IPS-20b (cell line): ENCODE data around the gene MITF.

Experiments used
- H3K27ac ChIP-seq: one replicate; pipeline ENCODE4 v1.5.1; 2013; ENCODE audit warnings: low read length
- H3K27me3 ChIP-seq: 2 replicates; pipeline ENCODE4 v1.6.1; 2013; ENCODE audit warnings: mild to moderate bottlenecking, low read length, inconsistent platforms; ENCODE audit not compliant: insufficient read depth
- H3K36me3 ChIP-seq: 2 replicates; pipeline ENCODE4 v1.6.1; 2013; ENCODE audit warnings: low read depth, mild to moderate bottlenecking, inconsistent platforms, low read length, moderate library complexity; ENCODE audit not compliant: insufficient read depth
- H3K4me1 ChIP-seq: 2 replicates; pipeline ENCODE4 v1.6.1; 2013; ENCODE audit warnings: mild to moderate bottlenecking, control low read depth, inconsistent platforms, low read length, moderate library complexity; ENCODE audit not compliant: insufficient read depth
- H3K4me3 ChIP-seq: 2 replicates; pipeline ENCODE4 v1.5.1; 2013; ENCODE audit warnings: mild to moderate bottlenecking, low read length, inconsistent platforms
- H3K9ac ChIP-seq: 2 replicates; pipeline ENCODE4 v1.6.1; 2013; ENCODE audit warnings: low read depth, mild to moderate bottlenecking, inconsistent platforms, low read length, moderate library complexity
- H3K9me3 ChIP-seq: 2 replicates; pipeline ENCODE4 v1.6.1; 2013; ENCODE audit warnings: mild to moderate bottlenecking, low read depth, low read length, inconsistent platforms; ENCODE audit not compliant: insufficient read depth

The MITF gene

GRCh38 chr3:69731080-69731479, 8.2 kb upstream of the MITF start:
- Histone ChIP-seq H3K36me3 (no peaks in the 10 kb centered on the region), H3K4me1 (peaks cover 4% of the 10 kb centered on the region; the same call in 1 of the 2 replicates), H3K4me3 (no peak overlapping the region), H3K9ac (no peak overlapping the region), H3K27ac (no peak overlapping the region), H3K9me3 (no peaks in the 10 kb centered on the region), H3K27me3 (peaks cover 10% of the 10 kb centered on the region)

- no peak overlapping the region for H3K27ac ChIP-seq
Observed at GRCh38 chr3:69735893-69736292, 3.4 kb upstream of the MITF start.

DNA sequence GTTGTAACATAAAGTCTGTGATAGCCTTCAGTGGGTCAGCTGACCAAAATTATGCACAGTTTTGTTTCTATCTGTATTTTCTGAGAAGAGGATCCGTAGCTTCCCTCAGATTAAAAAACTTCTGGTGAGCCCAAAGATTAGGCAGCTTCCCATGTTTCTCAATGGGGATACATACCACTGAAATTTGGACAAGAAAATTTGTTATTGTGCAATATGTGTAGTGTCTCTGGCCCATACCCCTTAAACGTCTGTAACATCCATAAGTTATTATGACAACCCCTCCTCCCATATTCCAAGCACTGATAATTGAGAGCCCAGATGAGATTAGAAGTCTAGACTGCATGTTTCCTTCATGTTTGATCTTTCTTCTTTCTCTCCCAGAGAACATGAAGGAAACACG, 1.9 kb upstream of the MITF start:
- peaks cover 7% of the 10 kb centered on the region; the same call in 1 of the 2 replicates for H3K4me1 ChIP-seq
- no peak overlapping the region for H3K9ac ChIP-seq
- H3K27me3 ChIP-seq = peaks cover 67% of the 10 kb centered on the region
- H3K9me3 ChIP-seq = no peaks in the 10 kb centered on the region
- H3K27ac ChIP-seq = no peak overlapping the region
- H3K4me3 ChIP-seq = no peak overlapping the region
- H3K36me3 ChIP-seq = no peaks in the 10 kb centered on the region

More at GRCh38 chr3:69735893-69736292, 3.4 kb upstream of the MITF start:
- no peaks in the 10 kb centered on the region for H3K36me3 ChIP-seq
- peaks cover 8% of the 10 kb centered on the region; the same call in 1 of the 2 replicates for H3K4me1 ChIP-seq
- H3K9me3 ChIP-seq = no peaks in the 10 kb centered on the region
- H3K27me3 ChIP-seq = peaks cover 53% of the 10 kb centered on the region
- no peak overlapping the region for H3K9ac ChIP-seq
- H3K4me3 ChIP-seq = no peak overlapping the region

GRCh38 chr3:69738315-69738714, 949 bp upstream of the MITF start:
- peak overlapping the region; percentile 52; the same call in 1 of the 2 replicates for H3K9ac ChIP-seq
- H3K36me3 ChIP-seq = no peaks in the 10 kb centered on the region
- peaks cover 67% of the 10 kb centered on the region for H3K27me3 ChIP-seq
- H3K9me3 ChIP-seq = no peaks in the 10 kb centered on the region
- peaks cover 7% of the 10 kb centered on the region; the same call in 1 of the 2 replicates for H3K4me1 ChIP-seq
- H3K27ac ChIP-seq = no peak overlapping the region
- peak overlapping the region; percentile 91 for H3K4me3 ChIP-seq

- Histone ChIP-seq H3K9ac (peak overlapping the region; percentile 52; the same call in 1 of the 2 replicates), H3K9me3 (no peaks in the 10 kb centered on the region), H3K27me3 (peaks cover 67% of the 10 kb centered on the region), H3K4me1 (peaks cover 7% of the 10 kb centered on the region; the same call in 1 of the 2 replicates), H3K36me3 (no peaks in the 10 kb centered on the region), H3K27ac (no peak overlapping the region), H3K4me3 (peak overlapping the region; percentile 91)
Observed at GRCh38 chr3:69738859-69739203, 433 bp upstream of the MITF start.

- Histone ChIP-seq H3K4me3 (peak overlapping the region; percentile 91), H3K27me3 (peaks cover 62% of the 10 kb centered on the region), H3K9me3 (no peaks in the 10 kb centered on the region), H3K9ac (no peak overlapping the region), H3K4me1 (peaks cover 7% of the 10 kb centered on the region; the same call in 1 of the 2 replicates), H3K27ac (no peak overlapping the region), H3K36me3 (no peaks in the 10 kb centered on the region)
Observed at GRCh38 chr3:69740103-69741021, 1.1 kb downstream of the MITF start.

DNA sequence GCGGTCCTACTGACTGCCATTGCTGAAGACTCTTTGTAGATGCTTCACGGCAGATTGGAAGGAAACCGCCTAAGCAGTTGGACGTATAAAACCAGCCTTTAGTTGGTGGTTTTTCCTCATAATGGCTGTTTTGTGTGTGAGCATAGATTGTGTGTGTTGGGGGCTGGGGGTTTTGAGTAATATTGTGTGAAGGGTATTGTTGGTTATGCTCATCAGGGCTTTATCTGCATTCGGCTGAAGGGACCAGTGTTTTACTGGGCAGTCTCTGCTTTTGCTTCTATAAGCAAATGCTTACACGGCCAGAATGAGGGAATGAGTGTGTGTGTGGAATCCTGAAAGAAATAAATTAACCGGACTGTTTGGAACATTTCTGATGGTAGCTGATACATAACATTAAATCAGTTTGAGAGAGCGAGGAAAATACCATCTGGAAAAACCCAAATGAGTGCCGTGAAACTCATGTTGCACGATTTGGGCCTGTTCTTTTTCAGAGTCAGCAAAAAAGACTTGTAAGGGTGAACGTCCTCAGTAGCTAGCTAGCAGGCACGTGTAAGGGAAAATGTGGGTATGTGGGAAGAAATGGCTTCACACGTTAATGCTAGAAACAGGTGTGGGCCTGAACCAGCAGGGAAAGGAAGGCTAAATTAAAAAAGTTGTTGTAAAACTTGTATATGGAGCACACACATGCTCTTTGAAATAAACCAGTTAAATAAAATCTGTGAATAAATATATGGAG, 1.9 kb downstream of the MITF start:
- Histone ChIP-seq H3K27ac (no peak overlapping the region), H3K27me3 (peaks cover 55% of the 10 kb centered on the region), H3K9ac (no peak overlapping the region), H3K9me3 (no peaks in the 10 kb centered on the region), H3K4me3 (no peak overlapping the region), H3K4me1 (peaks cover 7% of the 10 kb centered on the region; the same call in 1 of the 2 replicates), H3K36me3 (no peaks in the 10 kb centered on the region)

GRCh38 chr3:69742391-69742790, 3.1 kb downstream of the MITF start:
- Histone ChIP-seq H3K4me1 (peaks cover 7% of the 10 kb centered on the region; the same call in 1 of the 2 replicates), H3K27ac (no peak overlapping the region), H3K9ac (no peak overlapping the region), H3K4me3 (no peak overlapping the region), H3K9me3 (no peaks in the 10 kb centered on the region), H3K36me3 (no peaks in the 10 kb centered on the region), H3K27me3 (peaks cover 44% of the 10 kb centered on the region)

DNA sequence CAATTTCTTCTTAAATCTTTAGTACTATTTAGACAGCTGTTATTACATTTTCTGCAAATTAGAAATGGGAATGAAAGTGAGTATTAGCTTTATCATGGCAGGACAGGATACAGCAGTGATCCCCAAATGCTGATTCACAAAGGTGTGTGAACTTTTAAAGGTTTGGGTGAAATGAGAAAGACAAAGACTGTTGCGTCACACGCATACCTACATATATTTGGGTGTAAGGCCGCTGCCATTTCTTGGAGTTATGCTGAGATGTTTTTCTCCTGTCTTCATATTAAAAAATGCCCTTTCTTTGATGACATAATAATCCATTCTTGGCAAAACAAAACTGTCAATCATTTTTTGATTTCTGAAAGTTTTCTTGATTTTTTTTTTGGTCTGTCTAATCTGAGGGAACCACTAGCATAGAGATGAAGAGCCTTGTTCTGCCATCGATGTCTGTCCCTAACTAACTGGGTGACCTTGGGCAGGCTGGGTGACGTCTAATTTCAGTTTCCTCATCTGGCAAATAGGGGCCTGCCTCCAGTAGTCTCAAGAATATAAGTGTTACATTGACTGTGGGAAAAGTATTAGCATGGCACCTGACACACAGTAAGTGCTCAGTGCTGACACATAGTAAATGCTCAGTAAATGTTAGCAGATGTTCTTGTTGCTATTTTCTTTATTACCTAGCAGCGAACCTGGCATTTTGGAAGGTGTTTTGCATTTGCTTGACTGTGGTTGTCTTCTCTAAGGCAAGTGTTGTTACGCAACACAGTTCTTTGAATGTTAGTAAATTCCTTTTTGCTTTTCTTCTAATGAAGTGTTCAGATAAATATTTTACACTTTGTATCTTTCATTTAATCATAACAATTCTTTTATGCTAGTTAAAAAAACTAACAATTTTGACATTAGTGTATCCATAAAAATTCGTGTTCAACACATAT, 5.0 kb downstream of the MITF start:
- Histone ChIP-seq H3K9me3 (no peaks in the 10 kb centered on the region), H3K4me1 (no peaks in the 10 kb centered on the region), H3K9ac (no peak overlapping the region), H3K4me3 (no peak overlapping the region), H3K27ac (no peak overlapping the region), H3K36me3 (no peaks in the 10 kb centered on the region), H3K27me3 (peaks cover 27% of the 10 kb centered on the region)

- H3K9me3 ChIP-seq = no peaks in the 10 kb centered on the region
- H3K4me3 ChIP-seq = no peak overlapping the region
- H3K27me3 ChIP-seq = peaks cover 18% of the 10 kb centered on the region
- H3K9ac ChIP-seq = no peak overlapping the region
- no peaks in the 10 kb centered on the region for H3K4me1 ChIP-seq
- H3K27ac ChIP-seq = no peak overlapping the region
- no peaks in the 10 kb centered on the region for H3K36me3 ChIP-seq
Observed at GRCh38 chr3:69745505-69745904, 6.2 kb downstream of the MITF start.

- no peaks in the 10 kb centered on the region for H3K36me3 ChIP-seq
- peaks cover 12% of the 10 kb centered on the region for H3K27me3 ChIP-seq
- no peak overlapping the region for H3K9ac ChIP-seq
- H3K4me3 ChIP-seq = no peak overlapping the region
- no peaks in the 10 kb centered on the region for H3K4me1 ChIP-seq
- H3K9me3 ChIP-seq = no peaks in the 10 kb centered on the region
- H3K27ac ChIP-seq = no peak overlapping the region
Observed at GRCh38 chr3:69746119-69746518, 6.9 kb downstream of the MITF start.
